Measurements from ENCODE around the gene IGF2R.

GRCh38 chr6:159959976-159960384 is 8.9 kb upstream of the IGF2R start:
- no peak for TF ChIP-seq CTCF (IDR thresholded peaks at IDR 0.05; ENCODE audit: poor library complexity)
- TF ChIP-seq EZH2 (IDR thresholded peaks at IDR 0.05; ENCODE audit: borderline replicate concordance): no peak
- TF ChIP-seq EZH2phosphoT487 (IDR thresholded peaks at IDR 0.05; ENCODE audit: low read depth, severe bottlenecking, unreplicated experiment): no peak
